ENCODE results near the gene HOXA3.

- TF ChIP-seq CTCF (IDR thresholded peaks at IDR 0.05) (no peak), EP300 (IDR thresholded peaks at IDR 0.05) (no peak), POLR2A (IDR thresholded peaks at IDR 0.05) (no peak), POLR2AphosphoS5 (IDR thresholded peaks at IDR 0.05) (no peak)
Measured at GRCh38 chr7:27066148-27066547, 86.2 kb downstream of the HOXA3 start.

Measured in gastroesophageal sphincter (tissue), 3 donors.